Panc1 (cell line): ENCODE results near the gene HCFC1R1.

ENCODE experiments used
- POLR2AphosphoS5 ChIP-seq: IDR thresholded peaks from 2 replicates; pipeline ENCODE4 v1.6.1; 2012; ENCODE audit warnings: mild to moderate bottlenecking, low read depth, low read length, moderate library complexity
- TCF7L2 ChIP-seq: IDR thresholded peaks from 2 replicates; pipeline ENCODE4 v1.6.1; 2011; ENCODE audit warnings: mild to moderate bottlenecking, low read depth, low read length, inconsistent platforms
- TF ChIP-seq, protein P1 (sequence below): fragments of 450-650 bp; IDR thresholded peaks from 2 replicates; pipeline ENCODE4 v1.5.1; 2017; ENCODE audit warnings: mild to moderate bottlenecking
- TF ChIP-seq, protein P2 (sequence below), 2 experiments: IDR thresholded peaks; 2 replicates each; pipeline ENCODE4 v1.6.1; 2011 to 2012; ENCODE audit warnings: low read depth in 2 of 2, control low read depth in 1 of 2, low read length in 1 of 2, mild to moderate bottlenecking in 1 of 2, moderate library complexity in 1 of 2; ENCODE audit not compliant: insufficient read depth in 1 of 2

DNA sequence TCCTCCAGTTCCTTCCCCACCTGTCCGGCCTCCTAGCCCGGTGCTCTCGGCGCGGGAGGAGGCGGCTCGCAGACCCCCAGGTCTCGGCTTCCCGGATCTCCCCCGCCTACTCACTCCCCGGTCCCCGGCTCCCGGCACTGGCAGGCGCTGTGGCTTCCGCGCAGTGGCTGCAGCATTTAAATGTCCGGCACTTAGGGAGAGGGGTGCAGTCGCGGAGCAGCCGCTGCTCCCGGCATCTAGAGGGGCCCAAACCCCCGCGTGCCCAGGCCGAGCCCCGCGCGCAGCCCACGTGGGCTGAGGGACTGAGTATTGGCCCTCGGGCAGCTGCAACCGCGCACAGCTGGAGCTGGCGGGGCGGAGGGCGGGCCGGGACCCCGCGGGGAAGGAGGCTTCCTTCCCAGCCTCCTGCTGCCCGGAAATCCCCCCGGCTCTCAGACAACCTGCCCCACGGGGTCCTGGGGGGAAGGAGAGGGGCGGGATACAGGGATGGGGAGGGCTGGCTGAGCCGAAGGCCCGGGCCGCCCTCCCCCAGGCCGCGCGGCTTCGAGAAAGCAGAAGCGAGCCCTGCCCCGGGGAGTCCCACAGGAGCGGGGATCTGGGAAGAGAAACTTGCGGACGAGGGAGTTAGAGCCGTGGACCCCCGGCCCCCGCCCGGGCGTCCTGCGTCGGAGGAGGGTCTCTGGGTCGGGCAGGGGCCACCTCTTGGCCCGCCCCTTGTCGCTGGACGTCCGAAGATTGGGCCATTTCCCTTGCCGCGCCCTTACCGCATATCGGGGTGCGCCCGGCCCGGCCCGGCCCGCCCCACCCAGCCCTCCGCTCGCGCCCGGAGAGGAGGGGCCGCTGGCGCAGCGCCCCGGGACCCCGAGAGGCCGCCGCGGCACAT is 22.3 kb upstream of the HCFC1R1 start, which contains the start of gene MMP25:
- TF ChIP-seq, protein P1, sequence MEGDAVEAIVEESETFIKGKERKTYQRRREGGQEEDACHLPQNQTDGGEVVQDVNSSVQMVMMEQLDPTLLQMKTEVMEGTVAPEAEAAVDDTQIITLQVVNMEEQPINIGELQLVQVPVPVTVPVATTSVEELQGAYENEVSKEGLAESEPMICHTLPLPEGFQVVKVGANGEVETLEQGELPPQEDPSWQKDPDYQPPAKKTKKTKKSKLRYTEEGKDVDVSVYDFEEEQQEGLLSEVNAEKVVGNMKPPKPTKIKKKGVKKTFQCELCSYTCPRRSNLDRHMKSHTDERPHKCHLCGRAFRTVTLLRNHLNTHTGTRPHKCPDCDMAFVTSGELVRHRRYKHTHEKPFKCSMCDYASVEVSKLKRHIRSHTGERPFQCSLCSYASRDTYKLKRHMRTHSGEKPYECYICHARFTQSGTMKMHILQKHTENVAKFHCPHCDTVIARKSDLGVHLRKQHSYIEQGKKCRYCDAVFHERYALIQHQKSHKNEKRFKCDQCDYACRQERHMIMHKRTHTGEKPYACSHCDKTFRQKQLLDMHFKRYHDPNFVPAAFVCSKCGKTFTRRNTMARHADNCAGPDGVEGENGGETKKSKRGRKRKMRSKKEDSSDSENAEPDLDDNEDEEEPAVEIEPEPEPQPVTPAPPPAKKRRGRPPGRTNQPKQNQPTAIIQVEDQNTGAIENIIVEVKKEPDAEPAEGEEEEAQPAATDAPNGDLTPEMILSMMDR = no peak
- TF ChIP-seq TCF7L2 (no peak), POLR2AphosphoS5 (no peak)
- TF ChIP-seq, protein P2, sequence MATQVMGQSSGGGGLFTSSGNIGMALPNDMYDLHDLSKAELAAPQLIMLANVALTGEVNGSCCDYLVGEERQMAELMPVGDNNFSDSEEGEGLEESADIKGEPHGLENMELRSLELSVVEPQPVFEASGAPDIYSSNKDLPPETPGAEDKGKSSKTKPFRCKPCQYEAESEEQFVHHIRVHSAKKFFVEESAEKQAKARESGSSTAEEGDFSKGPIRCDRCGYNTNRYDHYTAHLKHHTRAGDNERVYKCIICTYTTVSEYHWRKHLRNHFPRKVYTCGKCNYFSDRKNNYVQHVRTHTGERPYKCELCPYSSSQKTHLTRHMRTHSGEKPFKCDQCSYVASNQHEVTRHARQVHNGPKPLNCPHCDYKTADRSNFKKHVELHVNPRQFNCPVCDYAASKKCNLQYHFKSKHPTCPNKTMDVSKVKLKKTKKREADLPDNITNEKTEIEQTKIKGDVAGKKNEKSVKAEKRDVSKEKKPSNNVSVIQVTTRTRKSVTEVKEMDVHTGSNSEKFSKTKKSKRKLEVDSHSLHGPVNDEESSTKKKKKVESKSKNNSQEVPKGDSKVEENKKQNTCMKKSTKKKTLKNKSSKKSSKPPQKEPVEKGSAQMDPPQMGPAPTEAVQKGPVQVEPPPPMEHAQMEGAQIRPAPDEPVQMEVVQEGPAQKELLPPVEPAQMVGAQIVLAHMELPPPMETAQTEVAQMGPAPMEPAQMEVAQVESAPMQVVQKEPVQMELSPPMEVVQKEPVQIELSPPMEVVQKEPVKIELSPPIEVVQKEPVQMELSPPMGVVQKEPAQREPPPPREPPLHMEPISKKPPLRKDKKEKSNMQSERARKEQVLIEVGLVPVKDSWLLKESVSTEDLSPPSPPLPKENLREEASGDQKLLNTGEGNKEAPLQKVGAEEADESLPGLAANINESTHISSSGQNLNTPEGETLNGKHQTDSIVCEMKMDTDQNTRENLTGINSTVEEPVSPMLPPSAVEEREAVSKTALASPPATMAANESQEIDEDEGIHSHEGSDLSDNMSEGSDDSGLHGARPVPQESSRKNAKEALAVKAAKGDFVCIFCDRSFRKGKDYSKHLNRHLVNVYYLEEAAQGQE (IDR thresholded peaks at IDR 0.05; ENCODE audit: insufficient read depth in 1 of 2, low read depth in 2 of 2, low read length in 1 of 2) = no peak
